Panc1 (cell line): ENCODE measurements around the gene KCNJ11.

Experiments used
- TCF7L2 ChIP-seq: IDR thresholded peaks from 2 replicates; pipeline ENCODE4 v1.6.1; 2011; ENCODE audit warnings: mild to moderate bottlenecking, low read depth, low read length, inconsistent platforms
- TF ChIP-seq, protein P1 (sequence below): fragments of 450-650 bp; IDR thresholded peaks from 2 replicates; pipeline ENCODE4 v1.5.1; 2017; ENCODE audit warnings: mild to moderate bottlenecking
- TF ChIP-seq, protein P2 (sequence below), 2 experiments: IDR thresholded peaks; 2 replicates each; pipeline ENCODE4 v1.6.1; 2011 to 2012; ENCODE audit warnings: low read depth in 2 of 2, control low read depth in 1 of 2, low read length in 1 of 2, mild to moderate bottlenecking in 1 of 2, moderate library complexity in 1 of 2; ENCODE audit not compliant: insufficient read depth in 1 of 2

DNA sequence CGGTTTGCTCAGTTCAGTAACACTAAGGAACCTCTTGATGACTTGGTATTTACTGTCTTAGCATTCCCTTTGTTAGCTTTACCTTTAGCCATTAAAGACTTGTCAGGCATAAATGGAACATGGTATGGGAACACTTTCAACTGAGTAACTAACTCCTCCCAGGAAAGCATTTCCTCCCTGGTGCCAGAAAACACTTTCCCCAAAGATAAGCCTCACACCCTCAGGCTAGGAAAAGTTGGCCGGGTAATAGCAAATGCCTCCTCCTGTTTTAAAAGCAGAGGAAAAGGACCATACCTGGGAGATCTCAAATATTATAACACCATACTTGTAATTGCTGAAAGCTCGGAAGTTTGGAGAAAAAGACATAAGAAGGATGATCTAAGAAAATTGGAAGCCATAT is 12.0 kb downstream of the KCNJ11 start:
- TF ChIP-seq, protein P1, sequence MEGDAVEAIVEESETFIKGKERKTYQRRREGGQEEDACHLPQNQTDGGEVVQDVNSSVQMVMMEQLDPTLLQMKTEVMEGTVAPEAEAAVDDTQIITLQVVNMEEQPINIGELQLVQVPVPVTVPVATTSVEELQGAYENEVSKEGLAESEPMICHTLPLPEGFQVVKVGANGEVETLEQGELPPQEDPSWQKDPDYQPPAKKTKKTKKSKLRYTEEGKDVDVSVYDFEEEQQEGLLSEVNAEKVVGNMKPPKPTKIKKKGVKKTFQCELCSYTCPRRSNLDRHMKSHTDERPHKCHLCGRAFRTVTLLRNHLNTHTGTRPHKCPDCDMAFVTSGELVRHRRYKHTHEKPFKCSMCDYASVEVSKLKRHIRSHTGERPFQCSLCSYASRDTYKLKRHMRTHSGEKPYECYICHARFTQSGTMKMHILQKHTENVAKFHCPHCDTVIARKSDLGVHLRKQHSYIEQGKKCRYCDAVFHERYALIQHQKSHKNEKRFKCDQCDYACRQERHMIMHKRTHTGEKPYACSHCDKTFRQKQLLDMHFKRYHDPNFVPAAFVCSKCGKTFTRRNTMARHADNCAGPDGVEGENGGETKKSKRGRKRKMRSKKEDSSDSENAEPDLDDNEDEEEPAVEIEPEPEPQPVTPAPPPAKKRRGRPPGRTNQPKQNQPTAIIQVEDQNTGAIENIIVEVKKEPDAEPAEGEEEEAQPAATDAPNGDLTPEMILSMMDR, result no peak
- TF ChIP-seq TCF7L2, result no peak
- TF ChIP-seq, protein P2, sequence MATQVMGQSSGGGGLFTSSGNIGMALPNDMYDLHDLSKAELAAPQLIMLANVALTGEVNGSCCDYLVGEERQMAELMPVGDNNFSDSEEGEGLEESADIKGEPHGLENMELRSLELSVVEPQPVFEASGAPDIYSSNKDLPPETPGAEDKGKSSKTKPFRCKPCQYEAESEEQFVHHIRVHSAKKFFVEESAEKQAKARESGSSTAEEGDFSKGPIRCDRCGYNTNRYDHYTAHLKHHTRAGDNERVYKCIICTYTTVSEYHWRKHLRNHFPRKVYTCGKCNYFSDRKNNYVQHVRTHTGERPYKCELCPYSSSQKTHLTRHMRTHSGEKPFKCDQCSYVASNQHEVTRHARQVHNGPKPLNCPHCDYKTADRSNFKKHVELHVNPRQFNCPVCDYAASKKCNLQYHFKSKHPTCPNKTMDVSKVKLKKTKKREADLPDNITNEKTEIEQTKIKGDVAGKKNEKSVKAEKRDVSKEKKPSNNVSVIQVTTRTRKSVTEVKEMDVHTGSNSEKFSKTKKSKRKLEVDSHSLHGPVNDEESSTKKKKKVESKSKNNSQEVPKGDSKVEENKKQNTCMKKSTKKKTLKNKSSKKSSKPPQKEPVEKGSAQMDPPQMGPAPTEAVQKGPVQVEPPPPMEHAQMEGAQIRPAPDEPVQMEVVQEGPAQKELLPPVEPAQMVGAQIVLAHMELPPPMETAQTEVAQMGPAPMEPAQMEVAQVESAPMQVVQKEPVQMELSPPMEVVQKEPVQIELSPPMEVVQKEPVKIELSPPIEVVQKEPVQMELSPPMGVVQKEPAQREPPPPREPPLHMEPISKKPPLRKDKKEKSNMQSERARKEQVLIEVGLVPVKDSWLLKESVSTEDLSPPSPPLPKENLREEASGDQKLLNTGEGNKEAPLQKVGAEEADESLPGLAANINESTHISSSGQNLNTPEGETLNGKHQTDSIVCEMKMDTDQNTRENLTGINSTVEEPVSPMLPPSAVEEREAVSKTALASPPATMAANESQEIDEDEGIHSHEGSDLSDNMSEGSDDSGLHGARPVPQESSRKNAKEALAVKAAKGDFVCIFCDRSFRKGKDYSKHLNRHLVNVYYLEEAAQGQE (IDR thresholded peaks at IDR 0.05; ENCODE audit: insufficient read depth in 1 of 2, low read depth in 2 of 2, low read length in 1 of 2), result no peak
